Right lobe of liver (tissue), 6 donors: ENCODE measurements around the gene CACNA1C. TPM values are rescaled to one million over a fixed set of nuclear protein-coding genes. Genes with fewer than 3 reads are reported as not detected.

ENCODE experiments used
- ATAC-seq, 4 donors: fragments of 200-7000 bp; cut with Tn5 transposase; one replicate each; pipeline ENCODE4 v1.9.1; 2020; ENCODE audit warnings: mild to moderate bottlenecking in 4 of 4, moderate library complexity in 4 of 4
- DNase-seq, 3 donors: peaks; one replicate each; pipeline ENCODE4 v3.0.0-alpha.2; 2020
- H3K27ac ChIP-seq, 3 donors: fragments of 200-600 bp; one replicate each; pipeline ENCODE4 v1.8.0; 2022
- H3K27me3 ChIP-seq, 2 donors: fragments of 200-600 bp; one replicate each; pipeline ENCODE4 v1.8.0; 2022
- H3K36me3 ChIP-seq, 4 donors: fragments of 200-600 bp; sonication (generic) in 1 of 4; one replicate each; pipeline versions ENCODE4 v1.5.1 to v1.8.0; 2017 to 2022; ENCODE audit warnings: control low read depth in 1 of 4
- H3K4me1 ChIP-seq, 4 donors: fragments of 200-600 bp; sonication (generic) in 1 of 4; one replicate each; pipeline versions ENCODE4 v1.5.1 to v1.8.0; 2017 to 2022; ENCODE audit warnings: control low read depth in 1 of 4
- H3K4me3 ChIP-seq, 3 donors: fragments of 200-600 bp; one replicate each; pipeline ENCODE4 v1.8.0; 2022
- H3K9me3 ChIP-seq, 4 donors: fragments of 200-600 bp; sonication (generic) in 1 of 4; one replicate each; pipeline versions ENCODE4 v1.5.1 to v1.8.0; 2017 to 2022; ENCODE audit warnings: control low read depth in 1 of 4
- CTCF ChIP-seq, 4 donors: fragments of 200-600 bp in 3 of 4; fragments of 450-650 bp in 1 of 4; IDR thresholded peaks; one replicate each; pipeline versions ENCODE4 v1.5.1 to v1.8.0; 2016 to 2022; ENCODE audit warnings: antibody characterized with exemption in 4 of 4, mild to moderate bottlenecking in 2 of 4
- POLR2A ChIP-seq: fragments of 450-650 bp; IDR thresholded peaks from one replicate; pipeline ENCODE4 v1.6.1; 2017; ENCODE audit warnings: antibody characterized with exemption, mild to moderate bottlenecking
- WGBS: methylation state at CpG from one replicate; pipeline ENCODE4 v1.1.6; 2018; ENCODE audit warnings: low coverage, low lambda C conversion rate; ENCODE audit not compliant: insufficient coverage; ENCODE audit errors: missing lambda C conversion rate; 5-methylcytosine and 5-hydroxymethylcytosine counted together
- intact Hi-C, 2 donors: fragments of 100-400 bp; cut with DNase I; formaldehyde crosslinking; loops; one replicate each; pipeline versions ENCODE4 v1.11.2 to v1.14.1; 2022
- total RNA-seq, 6 experiments: library from RNA; depleted of rRNA in 2 of 6; stranded (reverse); fragments of >200 nt in 2 of 6; fragmentation: NEBNext Ultra II Directional in 3 of 6; extraction: Animal tissue kit (Norgen Biotek cat#: 25700) in 3 of 6; gene quantifications; one replicate each; pipeline versions ENCODE4 v1.1.0 to v1.2.4, GENCODE V29; 2016 to 2023
- donor health status: DM: no; HTN: yes; CAD: no.
- donor health status: DM: no; HTN: no; CAD: no.
- donor health status: DM: no; HTN: no; CAD: no.
- donor health status: DM: no; HTN: yes; CAD: no.
- donor health status: DM: no; HTN: yes; CAD: no.

CACNA1C gene
- total RNA-seq, 6 experiments from 2014 or later = 0.18 to 1.0 (median 0.57) TPM

GRCh38 chr12:2354151-2354991 is 301.6 kb downstream of the CACNA1C start:
- Histone ChIP-seq H3K9me3 (no peaks in the 10 kb centered on the region), H3K4me3 (no peak overlapping the region), H3K27me3 (no peaks in the 10 kb centered on the region), H3K27ac (no peak overlapping the region), H3K4me1 (no peaks in the 10 kb centered on the region), H3K36me3 (no peaks in the 10 kb centered on the region)
- ATAC-seq (no peak), DNase-seq (no peak)
- intact Hi-C loops = no loop called here
- WGBS = 45% methylated on average over 14 of the region's 19 CpGs
- TF ChIP-seq CTCF (IDR thresholded peaks at IDR 0.05) (no peak), POLR2A (no peak)

GRCh38 chr12:2355198-2355597 is 302.4 kb downstream of the CACNA1C start:
- Histone ChIP-seq H3K27ac (no peak overlapping the region), H3K4me3 (no peak overlapping the region), H3K36me3 (no peaks in the 10 kb centered on the region), H3K9me3 (no peaks in the 10 kb centered on the region), H3K27me3 (no peaks in the 10 kb centered on the region), H3K4me1 (no peaks in the 10 kb centered on the region)
- WGBS = 52% methylated on average over 3 of the region's 3 CpGs
- TF ChIP-seq CTCF (IDR thresholded peaks at IDR 0.05) = no peak
- TF ChIP-seq POLR2A = no peak
- intact Hi-C loops = no loop called here
- DNase-seq = no peak
- ATAC-seq = no peak

GRCh38 chr12:2355604-2356003 is 302.8 kb downstream of the CACNA1C start:
- ATAC-seq = no peak
- Histone ChIP-seq H3K9me3 (no peaks in the 10 kb centered on the region), H3K27ac (no peak overlapping the region), H3K4me3 (no peak overlapping the region), H3K27me3 (no peaks in the 10 kb centered on the region), H3K36me3 (no peaks in the 10 kb centered on the region), H3K4me1 (no peaks in the 10 kb centered on the region)
- intact Hi-C loops = no loop called here
- DNase-seq = no peak
- no peak for TF ChIP-seq POLR2A
- TF ChIP-seq CTCF (IDR thresholded peaks at IDR 0.05) = no peak
- 48% methylated on average over 4 of the region's 5 CpGs for WGBS

GRCh38 chr12:2356601-2357125 is 303.9 kb downstream of the CACNA1C start:
- Histone ChIP-seq H3K4me1 (no peaks in the 10 kb centered on the region), H3K27ac (no peak overlapping the region), H3K9me3 (no peaks in the 10 kb centered on the region), H3K36me3 (no peaks in the 10 kb centered on the region), H3K4me3 (no peak overlapping the region), H3K27me3 (no peaks in the 10 kb centered on the region)
- DNase-seq (no peak), ATAC-seq (no peak)
- TF ChIP-seq POLR2A = no peak
- no peak for TF ChIP-seq CTCF (IDR thresholded peaks at IDR 0.05)
- WGBS = 67% methylated on average over 6 of the region's 7 CpGs
- intact Hi-C loops = no loop called here
